ENCODE results near the gene PANK1.

- TF ChIP-seq EZH2phosphoT487 (conservative IDR thresholded peaks at IDR 0.05; ENCODE audit: low read length) (no peak), CTCF (IDR thresholded peaks at IDR 0.05; ENCODE audit: insufficient read depth, low read length, poor library complexity, severe bottlenecking) (no peak)
Observed at GRCh38 chr10:89621438-89621837, 23.6 kb downstream of the PANK1 start.

Measured in SU-DHL-6 (cell line).